Measurements from ENCODE around the gene ADAMTS13.

Gene ADAMTS13

DNA sequence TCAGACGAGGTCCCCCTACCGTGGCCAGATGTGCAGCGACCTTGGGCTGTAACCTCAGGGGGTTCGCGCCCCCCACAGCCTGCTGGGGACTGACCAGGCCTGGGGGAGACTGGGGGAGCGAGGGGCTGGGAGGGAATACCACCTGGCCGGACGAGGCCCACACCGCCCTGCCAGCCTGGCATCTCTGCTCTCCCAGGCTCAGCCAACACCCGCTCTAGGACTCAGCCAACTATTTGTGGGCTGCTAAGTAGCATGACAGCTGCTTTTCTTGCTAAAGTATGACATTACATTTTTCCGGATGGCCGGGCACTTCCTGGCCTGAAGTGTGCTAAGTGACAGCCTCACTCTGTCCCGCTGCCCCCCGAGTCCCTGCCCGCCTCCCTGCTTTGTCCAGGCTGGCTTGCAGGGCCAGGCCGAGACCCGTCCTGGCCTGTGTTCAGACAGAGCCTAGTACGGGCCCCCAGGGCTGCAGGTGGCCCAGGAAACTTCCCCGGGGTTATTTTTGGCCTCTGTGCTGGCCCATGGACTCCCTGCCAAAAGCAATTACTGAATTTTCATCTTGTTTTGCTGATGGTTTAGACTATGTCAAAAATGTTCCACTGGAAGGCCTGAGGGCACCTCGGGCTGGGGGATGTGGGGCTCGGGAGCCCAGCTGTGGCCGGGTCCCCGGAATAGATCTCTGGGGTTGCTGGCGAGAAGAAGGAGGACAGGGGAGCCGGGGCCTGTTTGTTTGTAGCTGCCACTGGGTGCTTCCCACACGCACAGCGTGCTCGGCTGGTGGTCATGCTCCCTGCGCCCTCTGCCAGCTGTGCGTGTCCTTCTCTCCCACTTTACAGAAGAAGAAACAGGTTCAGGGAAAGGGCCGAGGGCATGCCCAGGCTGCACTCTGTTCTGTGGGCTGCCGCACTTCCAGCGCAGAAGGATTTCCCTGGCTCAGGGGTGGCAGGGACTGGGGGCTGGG, 70.2 kb downstream of the ADAMTS13 start:
- DNase-seq, result no peak

- no peak for DNase-seq
Observed at GRCh38 chr9:133493428-133493827, 71.3 kb downstream of the ADAMTS13 start.

GRCh38 chr9:133493845-133494540, 71.8 kb downstream of the ADAMTS13 start:
- DNase-seq, result no peak

DNA sequence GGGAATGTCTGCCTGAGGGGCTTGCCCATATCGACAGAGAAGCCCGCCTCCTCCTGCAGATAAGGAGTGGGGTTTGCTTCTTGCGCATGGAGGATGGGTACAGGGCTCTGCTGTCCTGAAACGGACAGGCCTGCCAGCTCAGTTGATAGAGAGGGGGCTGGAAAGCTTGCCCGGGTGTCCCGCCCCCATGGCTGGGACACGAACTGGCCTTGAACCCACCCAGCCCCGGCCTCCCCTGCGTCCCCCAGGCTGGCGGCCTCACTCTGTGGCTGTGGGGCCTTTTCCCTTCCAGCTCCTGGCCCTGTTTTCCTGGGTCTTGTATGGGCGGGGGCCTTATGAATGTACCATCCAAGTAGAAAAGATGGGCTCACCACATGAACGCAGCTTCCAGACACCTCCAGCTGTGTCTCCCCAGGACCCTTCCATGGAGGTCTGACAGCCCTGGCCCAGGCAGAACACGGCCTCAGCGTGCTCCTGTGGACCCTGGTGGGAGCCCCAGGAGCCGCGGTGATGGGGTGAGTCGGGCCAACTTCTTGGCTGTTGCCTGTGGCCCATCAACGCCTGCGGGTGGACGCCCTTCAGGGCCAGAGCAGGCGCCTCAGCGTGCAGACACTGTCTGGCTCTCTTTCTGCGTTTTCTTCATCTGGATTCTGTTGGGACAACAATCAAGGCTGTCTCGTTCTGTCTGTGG, 72.6 kb downstream of the ADAMTS13 start:
- DNase-seq, result no peak

- no peak for DNase-seq
Observed at GRCh38 chr9:133495327-133496293, 73.4 kb downstream of the ADAMTS13 start.

GRCh38 chr9:133496861-133497842, 75.0 kb downstream of the ADAMTS13 start:
- DNase-seq, result no peak

DNA sequence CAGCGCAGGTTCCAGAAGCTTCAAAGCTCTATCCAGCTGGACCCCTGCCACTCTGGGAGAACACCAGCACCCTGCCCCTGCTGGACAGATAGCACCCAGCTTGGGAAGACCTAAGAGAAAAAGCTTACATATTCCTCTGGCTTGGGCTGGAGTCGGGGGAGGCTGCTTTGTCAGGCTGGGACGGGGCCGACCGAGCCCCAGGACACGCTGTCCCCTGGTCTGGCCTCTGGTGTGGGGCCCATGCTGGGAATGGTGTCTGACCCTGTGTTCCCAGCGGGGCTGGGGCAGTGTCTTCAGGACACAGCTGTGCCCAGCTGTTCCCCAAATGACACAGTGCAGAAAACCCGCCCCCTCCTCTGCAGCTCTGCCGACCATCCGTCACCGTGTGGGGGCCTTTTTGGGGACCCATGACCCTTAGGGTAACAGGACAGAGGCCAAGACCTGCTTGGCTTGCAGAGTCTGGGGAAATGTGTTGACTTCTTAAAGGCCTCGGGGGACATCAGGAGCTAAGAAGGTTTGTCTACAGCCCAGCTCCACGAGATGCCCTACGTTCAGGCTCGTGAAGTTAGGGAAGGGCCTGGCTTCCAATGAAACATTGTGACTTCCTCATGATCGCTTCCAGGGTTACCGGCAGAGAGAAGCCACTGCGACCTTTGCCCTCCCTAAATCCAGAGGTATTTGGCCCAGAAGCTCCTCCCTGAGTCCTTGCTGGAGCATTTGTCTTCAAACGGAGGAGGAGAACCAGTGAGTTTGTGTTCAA, 77.1 kb downstream of the ADAMTS13 start:
- DNase-seq, result no peak

GRCh38 chr9:133499892-133500270, 77.7 kb downstream of the ADAMTS13 start:
- no peak for DNase-seq

DNA sequence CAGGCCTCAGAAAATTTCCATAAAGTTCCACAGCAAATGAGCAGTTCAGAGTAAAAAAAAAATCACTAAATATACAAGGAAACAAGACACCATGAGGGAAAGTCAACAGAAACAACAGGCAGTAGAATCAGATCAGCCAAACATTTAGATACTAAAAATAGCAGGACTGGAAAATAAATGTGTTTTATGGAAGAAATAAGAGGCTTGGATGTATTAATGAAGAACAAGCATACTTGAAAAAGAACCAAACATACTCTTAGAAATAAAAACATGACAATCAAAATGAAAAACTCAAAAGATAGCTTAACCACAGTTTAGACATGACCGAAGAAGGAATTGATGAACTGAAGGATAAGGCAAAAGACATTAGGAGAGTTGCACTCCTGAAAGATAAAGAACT, 79.9 kb downstream of the ADAMTS13 start:
- DNase-seq, result no peak

GRCh38 chr9:133505186-133505830, 83.1 kb downstream of the ADAMTS13 start:
- DNase-seq, result no peak

DNA sequence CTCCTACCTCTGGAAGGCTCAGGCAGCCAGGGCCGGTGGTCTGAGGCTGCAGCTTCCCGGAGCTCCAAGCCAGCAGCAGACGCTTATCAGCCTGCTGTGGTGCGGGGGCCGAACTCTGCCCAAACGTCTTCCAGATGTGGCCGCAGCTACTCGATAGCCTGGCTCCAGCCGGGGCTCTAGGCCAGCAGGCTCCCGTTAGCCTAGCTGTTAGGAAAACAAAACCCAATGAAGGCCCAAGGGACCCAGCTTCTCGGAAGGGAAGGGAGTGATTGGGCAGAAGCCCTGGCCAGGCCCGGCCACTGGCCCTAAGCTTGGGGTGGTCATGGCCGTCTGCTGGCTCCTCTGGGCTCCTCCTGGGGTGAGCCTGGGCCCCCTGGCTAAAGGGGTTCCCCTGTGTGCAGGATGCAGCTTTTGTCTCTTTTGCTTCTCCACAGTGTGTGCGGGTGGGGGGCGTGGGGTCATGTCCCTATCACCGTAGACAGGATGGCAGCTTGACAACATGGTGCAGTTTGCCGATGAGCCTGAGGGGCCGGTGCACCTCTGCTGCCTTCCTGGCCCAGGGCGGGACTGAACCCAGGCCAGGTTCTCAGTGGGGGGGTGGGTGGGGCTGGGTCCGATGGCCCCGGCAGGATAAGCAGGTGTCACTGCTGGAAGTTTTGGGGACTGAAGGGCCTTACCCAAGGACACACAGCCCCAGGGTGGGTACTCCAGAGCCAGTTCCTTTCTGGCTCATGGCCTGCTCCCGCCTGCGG, 83.9 kb downstream of the ADAMTS13 start:
- DNase-seq, result no peak

DNA sequence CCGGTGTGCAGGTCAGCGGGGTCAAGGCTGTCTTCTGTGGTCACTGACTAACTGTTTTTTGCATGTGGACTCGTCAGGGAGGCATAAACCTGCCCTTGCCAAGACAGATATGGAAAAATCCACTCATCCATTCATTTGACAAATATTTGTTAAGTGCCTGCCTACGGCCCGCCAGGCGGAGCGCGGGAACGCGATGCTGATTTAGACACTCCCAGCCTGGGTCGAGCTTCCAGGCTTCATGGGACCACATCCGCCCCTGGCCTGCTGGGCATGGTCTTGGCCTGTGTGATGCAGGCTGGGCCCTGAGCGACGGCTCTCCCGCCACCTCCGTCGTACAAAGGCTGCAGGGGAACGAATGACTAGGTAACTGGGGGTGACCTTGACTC, 84.5 kb downstream of the ADAMTS13 start:
- no peak for DNase-seq

DNA sequence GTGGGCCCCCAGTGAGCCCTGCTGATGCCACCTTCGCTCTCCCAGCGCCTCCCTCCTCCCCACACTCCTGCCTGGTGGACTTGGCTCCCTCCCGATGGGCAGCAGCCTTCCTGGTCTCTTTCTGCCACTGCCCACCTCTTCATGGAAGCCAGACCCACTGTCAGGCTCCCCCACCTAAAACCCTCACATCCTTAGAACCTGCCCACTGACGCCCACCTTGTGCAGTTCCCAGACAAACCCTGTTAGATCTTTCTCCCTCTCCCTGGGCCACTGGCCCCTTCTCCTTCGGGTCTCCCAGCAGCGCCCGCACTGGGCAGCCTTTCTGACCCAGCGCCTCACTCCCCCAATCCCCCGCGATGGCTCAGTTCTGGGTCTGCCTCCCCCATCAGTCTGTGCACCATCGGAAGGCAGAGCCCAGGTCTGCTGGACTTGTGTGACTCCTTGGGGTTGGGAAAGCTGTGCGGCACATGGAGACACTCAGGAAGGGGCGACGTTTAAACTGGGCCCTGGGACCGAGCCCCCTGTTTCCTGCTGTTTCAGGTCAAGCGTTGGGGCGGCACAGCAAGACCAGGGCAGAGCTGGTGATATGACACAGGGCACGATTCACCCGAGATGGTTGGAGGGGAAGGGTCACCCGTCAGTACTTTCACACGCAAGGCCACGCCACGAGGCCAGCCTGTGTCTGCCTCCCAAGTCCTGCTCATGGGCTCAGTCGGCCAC, 85.2 kb downstream of the ADAMTS13 start:
- DNase-seq, result no peak

- no peak for DNase-seq
Observed at GRCh38 chr9:133508046-133508445, 85.9 kb downstream of the ADAMTS13 start.

All from CD4-positive, alpha-beta T cell treated with Interleukin-4 for 1 hour (primary cell).